HG02678 (cell line): ENCODE results near the gene MAPRE3.

Experiments used
- ATAC-seq: cut with Tn5 transposase; IDR thresholded peaks from one replicate; pipeline ENCODE4 v1.9.1; 2021; ENCODE audit warnings: mild to moderate bottlenecking, moderate library complexity; ENCODE audit not compliant: unreplicated experiment

MAPRE3 gene

DNA sequence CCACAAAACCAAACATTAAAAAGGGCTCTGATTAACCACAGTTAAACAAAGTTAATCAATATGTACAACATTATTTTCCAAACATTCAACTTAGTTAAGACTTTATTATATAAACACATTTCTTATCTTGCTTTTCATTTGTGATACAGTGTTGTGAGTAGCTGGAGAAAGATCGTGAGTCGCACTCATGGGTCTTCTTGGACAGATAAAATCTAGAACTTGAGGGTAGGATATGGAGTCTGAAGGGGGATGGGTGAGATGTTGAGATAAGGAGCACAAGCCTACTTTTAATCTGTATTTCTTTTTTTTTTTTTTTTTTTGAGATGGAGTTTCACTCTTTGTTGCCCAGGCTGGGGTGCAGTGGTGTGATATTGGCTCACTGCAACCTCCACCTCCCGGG is 39.7 kb downstream of the MAPRE3 start:
- ATAC-seq: no peak

DNA sequence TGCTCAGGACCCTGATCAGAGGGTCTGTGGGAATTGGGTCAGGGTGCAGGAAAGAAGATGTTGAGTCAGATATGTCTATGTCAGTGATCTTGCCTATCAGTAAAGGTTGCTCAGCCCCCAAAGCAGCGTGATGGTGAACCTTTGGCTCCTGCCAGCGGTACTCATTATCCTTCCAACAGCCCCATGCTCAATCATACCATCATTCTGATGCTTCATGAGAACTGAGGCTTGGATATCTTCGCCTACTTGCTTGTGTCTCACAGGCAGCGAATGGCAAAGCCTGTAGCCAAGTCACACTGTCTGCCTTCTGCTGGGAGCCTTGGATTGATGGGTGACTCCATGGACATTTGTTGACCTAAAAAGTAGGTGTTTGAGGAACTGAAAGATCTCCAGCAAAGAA is 43.3 kb downstream of the MAPRE3 start:
- ATAC-seq: no peak

DNA sequence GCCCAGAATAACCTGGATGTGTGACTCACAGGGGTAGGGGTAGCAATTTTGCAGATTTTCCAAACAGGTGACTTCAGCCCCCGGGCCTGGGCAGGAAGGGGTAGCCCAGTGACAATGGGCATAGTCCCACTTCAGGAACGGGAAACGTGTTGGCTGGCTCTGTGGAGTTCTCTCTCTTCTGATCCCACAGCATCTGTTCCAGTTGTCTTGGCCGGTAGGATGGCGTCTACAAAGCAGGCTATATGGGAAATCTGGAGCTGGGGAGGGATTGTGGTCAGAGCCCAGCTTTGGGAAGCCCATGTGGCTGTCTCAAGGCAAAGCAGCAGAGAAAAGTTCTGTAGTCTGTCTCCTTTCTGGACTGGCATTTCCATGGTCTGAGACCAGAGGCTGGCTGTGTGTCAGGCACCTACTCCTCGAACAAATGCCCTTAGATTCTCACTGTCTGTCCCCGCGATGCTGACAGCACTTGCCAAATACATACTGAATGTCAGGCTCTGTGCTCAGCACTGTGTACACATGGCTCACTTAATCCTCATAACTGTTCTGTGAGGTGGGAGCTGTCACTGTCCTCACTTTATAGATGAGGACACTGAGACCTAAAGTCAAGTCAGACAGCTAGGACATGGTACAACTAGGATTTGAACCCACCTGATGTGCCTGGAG is 44.5 kb downstream of the MAPRE3 start:
- ATAC-seq: no peak

DNA sequence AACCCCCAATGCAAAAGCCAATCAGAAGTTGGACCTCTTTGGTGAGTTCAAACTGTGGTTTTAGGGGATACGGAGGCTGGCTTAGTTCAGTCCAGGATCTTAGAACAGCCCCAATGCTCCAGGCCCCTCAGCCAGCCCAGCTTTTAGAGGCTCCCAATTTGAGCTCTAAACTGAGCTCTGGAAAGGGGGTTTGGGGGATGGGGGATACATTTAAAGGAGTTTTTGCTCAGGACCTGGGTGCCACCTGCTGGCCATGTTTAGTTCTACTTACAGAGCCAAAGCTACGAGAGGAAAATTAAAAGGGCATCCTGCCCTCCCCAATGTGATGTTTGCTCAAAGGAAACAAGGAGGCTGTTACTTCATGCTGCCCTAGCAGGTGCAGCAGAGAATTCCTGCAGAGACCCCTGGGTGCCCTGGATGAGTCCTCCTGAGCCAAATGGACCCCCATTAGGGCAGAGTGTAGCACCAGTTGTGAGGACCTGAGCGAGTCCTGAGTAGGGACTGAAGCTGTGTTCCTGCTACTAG is 46.4 kb downstream of the MAPRE3 start:
- no peak for ATAC-seq

DNA sequence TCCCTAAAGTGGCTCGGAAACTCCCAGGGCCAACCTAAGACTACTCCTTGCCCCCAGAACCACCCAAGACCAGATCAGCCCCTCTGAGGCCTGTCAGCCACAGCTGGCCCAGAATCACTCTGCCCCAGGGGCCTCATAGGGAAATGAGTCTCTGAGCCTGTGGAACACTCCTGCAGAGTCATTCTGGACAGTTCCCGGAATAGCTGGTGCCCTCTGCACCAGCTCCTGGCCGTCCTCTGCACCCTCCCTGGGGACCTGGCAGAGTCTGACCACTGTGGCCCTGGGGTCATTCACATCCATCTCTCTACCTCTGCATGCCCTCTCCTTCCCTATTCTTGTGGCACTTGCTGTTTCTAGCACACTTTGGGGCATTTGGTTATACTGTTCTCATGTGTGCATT is 47.7 kb downstream of the MAPRE3 start:
- no peak for ATAC-seq

DNA sequence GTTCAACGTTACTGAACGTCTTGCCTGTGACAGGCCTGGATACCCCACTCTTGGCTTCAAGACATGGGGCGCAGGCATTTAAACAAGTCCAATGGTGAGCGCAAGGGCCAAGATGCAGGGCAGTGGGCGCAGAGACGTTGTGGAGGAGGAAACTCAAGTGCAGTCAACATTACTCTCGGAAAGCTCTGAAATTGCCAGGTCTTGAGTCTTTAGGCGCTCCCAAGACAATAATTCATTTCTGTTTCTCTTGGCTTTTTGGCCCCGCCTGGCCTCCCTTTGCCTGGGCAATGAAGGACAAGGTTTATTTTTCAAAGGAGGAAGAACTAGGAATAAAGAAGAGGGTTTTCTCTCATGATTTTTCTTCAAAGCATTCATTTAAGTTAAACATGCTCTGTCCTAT is 49.0 kb downstream of the MAPRE3 start:
- ATAC-seq: no peak

DNA sequence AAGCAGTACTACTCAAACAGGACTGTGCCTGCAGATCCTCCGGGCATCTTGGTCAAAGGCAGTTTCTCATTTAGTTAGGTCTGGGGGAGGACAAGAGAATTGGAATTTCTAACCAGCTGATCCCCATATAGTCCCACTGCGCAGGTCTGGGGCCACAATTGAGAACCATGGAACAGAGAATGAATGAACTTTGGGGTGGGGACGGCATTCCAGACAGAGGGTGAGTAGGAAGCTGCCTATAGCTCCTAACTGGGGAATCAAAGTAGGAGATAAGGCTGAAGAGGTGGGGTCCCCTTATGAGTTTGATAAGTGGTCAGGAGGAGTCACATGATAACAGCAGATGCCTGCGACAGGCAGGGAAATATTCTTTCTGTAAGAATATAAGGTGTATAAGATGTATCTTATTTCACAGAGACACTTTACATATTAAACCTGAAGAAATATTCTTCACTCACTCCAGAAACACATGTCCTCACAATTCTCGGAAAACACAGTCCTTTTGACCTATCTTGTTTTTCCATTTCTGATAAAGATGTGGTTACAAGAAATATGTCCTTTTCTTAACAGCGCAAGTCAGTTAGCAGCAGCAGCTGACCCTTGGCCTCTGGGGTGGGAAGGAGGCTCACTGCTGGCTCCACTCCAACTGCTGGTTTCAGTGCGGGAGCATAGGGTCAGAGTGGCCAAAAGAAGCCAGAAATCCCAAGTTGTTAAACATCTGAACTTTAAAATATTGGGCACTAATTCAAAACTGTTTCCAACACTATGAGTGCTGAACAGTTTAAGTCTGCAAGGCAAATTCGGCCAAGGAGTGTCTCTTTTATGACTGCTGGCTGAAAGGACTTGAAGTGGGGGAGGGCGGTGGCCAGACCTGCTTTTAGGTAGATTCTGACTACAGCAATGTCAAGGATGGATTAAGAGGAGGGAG is 49.8 kb downstream of the MAPRE3 start:
- ATAC-seq: no peak

DNA sequence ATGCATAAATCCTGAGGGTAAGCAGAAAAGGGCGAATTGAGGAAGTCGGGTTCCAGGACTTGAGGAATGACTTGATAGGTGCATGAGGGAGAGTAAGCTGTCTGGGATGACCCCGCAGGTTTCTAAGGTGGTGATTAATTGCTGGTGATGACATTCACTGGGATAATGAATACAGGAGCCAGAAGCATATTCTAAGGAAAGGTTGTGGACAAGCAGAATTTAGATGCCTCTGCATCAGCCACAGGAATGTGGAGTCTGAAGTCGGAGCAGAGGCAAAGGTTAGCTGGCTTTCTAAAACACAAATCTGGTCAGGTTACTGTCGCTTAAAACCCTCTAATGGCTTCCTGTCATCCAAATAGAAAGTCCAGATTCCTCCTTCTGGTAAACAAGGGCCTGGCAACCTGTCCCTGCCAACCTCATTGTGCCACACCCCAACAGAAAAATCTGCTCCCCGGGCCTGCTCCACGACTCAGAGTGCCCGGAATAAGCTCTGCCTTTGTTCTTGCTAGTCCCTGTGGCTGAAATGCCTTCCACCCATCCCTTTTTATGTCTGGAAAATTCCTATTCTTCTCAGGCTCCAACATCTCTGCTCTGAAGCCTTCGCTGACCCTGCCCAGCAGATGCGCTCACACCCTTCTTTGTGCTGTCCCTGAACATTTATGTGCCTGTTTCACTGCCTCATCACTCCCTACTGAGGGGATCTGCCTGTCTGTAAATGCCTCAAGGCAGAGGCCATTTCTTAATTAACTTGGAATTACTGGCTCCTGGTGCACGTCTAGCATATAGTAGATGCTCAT is 51.0 kb downstream of the MAPRE3 start:
- no peak for ATAC-seq

DNA sequence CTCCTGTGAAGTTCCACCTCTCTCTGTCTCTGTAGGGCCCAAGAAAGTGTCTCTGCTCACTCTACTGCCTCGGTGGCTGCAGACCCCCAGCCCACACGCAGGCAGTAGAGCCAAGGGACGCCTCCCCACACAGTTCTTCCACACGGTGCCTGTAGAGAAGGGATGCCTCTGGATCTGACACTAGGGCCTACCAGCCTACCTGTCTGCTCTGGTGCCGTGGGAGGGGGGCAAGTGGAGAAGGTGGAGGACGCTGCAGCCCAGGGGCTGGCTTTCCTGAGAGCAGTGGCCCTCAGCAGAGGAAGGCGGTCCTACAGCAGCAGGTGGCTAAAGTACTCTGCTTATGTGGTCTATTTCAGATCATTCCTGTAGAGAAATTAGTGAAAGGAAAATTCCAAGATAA is 53.3 kb downstream of the MAPRE3 start:
- no peak for ATAC-seq

DNA sequence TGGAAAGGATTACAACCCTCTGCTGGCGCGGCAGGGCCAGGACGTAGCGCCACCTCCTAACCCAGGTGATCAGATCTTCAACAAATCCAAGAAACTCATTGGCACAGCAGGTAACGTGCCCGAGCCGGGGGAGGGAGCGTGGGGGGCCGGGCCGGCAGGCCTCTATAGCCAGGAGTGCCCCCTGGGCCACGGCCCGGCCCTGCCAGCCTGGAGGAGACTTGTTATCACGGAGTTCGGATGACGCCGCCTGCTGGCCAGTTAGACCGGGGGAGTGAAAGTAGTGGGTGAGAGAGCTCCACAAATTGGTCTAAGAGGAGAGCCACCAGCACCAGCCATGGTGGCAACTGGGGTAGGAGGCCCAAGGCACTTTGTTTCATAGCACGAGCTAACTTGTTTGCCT is 53.8 kb downstream of the MAPRE3 start:
- no peak for ATAC-seq

DNA sequence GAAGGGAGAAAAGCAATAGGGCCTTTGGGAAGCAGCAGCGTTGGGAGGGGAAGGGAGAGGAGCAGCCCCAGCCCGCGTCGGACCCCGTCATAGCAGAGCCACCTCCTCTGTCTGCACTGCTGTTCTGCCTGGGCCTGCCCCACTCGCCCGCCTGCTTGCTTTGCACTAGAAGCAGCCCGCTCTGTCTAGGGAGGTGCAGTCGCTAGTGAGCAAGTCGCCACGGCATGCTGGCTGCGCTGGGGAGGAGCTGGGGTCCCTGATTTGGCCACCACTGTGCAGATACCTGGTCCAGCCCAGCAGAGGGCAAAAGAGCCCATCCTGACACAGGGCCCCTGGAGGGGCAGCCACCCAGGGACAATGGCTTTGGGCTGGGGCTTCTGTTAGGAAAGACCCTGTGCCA is 54.4 kb downstream of the MAPRE3 start:
- ATAC-seq: no peak

DNA sequence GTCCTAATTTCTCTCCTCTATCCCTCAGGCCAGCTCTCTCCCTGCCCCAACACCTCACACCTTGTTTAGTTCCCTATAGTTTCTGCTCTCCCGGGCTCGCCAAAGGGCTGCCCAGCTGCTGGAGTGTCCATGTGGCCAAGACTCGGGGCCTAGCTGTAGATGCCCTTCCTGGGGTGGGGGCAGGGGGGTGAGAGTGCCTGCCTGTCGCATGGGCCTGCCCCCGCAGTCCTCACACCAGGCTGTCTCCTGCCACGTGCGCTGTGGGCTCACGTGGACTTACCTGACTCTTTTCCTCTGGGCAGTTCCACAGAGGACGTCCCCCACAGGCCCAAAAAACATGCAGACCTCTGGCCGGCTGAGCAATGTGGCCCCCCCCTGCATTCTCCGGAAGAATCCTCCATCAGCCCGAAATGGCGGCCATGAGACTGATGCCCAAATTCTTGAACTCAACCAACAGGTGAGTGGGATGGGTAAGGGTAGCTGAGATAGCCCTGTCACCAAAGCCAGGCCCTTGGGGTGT is 54.9 kb downstream of the MAPRE3 start:
- no peak for ATAC-seq

DNA sequence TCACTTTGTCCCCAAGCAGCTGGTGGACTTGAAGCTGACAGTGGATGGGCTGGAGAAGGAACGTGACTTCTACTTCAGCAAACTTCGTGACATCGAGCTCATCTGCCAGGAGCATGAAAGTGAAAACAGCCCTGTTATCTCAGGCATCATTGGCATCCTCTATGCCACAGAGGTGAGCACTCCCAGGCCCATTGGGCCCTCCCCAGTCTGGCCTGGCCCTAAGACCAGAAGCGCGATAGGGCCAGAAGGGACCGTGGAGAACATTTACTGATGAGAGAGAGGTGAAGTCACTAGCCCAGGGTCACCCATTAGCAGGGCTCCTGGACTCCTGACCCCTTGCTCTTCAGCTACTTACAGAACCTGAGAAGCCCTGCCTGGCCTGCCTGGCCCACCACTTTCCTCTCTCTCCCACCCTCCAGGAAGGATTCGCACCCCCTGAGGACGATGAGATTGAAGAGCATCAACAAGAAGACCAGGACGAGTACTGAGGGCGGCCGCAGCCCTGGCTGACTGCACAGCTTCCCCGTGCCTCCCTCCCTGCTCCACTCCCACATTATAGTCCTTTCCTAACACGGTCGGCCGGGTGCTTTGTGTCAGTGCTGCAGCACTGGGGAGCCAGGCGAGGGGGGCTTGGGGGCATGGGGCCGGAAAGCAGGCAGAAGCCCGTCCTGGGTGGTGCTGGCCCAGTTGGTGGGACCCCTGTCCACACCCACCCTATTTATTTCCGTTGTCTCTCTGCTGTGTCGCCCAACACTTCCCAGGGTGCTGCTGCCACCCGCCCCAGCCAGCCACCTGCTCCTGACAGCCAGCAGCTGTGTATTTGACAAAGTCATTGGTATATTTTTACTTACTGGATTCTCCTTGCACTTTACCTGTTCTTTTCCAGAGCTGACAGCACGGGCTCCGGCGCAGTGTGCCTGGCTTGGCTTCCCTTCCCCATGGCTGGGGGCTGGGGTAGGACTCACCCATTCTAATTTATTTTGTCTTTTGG is 55.7 kb downstream of the MAPRE3 start:
- no peak for ATAC-seq

DNA sequence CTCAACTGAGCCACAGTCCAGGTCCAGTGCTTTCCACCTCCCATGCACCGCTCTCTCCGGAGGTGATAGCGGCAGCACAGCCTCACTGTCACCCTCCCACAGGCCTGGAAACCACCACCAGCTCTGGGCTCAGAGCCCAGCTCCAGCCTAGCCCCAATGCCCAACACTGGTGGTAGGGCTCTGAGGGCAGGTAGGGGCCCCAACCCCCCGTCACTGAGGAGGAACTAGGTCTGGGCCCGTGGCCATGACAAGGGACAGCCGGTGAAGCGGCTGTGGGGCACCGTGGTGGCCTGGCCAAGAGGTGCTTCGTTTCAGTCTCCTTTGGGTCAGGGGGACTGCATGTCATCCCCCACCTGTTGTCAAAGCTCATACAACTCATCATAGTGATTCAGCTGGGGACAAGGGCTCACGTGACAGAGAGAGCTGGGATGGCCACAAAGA is 56.8 kb downstream of the MAPRE3 start:
- no peak for ATAC-seq

DNA sequence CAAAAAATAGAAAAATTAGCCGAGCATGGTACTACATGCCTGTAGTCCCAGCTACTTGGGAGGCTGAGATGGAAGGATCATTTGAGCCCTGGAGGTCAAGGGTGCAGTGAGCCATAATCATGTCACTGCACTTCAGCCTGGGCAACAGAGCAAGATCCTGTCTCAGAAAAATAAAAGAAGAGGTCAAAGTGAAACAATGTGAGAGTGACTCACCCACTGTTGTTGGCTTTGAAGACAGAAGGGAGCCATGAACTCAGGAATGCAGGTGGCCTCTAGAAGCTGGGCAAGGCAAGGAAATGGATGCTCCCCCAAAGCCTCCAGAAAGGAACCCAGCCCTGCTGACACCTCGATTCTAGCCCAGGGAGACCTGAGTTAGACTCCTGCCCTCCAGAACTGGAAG is 58.6 kb downstream of the MAPRE3 start:
- no peak for ATAC-seq

DNA sequence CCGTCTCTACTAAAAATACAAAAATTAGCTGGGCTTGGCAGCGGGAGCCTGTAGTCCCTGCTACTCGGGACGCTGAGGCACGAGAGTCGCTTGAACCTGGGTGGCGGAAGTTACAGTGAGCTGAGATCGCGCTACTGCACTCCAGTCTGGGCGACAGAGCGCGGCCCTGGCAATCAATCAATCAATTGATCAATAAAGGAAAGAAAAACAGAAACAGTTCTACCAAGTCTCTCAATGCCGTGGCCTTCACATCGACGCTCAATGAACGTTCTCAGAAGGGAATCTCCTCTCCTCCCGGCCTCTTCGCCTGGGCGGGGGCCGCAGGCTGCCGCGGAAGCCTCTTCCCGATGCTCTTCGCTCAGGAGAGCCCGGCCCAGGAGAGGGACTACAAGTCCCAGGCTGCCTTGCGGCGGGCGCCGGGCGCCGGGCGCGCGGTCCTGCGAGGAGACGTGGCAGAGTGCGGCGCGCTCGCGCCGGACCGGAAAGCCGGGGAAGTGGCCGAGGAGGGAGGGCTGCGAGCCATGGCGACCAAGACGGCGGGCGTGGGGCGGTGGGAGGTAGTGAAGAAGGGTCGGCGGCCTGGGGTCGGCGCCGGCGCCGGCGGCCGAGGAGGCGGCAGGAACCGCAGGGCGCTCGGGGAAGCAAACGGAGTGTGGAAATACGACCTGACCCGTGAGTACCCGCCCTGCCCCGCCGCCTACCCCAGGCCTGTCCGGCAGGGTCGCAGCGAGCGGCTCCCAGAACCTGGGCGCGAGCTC is 62.2 kb downstream of the MAPRE3 start, which contains the start of gene TMEM214:
TSS of gene TMEM214 (plus strand) at position 471 of the 758 bp plus-strand sequence. CDS start at position 522, 51 bp downstream.
- ATAC-seq: peak; percentile 95

DNA sequence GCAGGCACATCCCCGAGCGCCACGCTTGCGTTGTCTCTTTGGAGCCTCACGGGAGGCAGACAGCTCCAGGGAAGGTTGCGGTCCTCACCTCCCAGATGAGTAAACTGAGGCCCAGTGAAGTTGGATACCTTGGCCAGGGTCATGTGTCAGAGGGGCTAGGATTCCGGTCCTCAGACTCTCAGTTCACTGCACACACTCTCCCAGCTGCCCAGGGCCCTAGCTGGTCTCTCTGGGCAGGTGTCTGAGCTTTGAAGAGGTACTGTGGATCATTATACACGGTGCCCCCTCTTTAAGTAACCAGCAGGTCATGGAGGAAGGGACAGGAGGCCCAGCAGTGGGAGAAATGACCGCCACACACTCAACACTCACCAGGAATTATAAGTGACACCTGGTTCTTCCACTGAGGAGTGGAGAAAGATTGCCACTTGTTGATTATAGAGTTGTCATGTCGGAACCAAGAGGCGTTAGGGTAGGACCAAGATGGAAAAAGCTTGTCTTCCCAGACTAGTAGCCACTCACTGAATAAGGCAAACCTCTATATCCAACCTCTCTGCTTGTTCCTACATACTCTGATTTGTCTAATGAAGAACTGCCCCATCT is 62.9 kb downstream of the MAPRE3 start:
- no peak for ATAC-seq

DNA sequence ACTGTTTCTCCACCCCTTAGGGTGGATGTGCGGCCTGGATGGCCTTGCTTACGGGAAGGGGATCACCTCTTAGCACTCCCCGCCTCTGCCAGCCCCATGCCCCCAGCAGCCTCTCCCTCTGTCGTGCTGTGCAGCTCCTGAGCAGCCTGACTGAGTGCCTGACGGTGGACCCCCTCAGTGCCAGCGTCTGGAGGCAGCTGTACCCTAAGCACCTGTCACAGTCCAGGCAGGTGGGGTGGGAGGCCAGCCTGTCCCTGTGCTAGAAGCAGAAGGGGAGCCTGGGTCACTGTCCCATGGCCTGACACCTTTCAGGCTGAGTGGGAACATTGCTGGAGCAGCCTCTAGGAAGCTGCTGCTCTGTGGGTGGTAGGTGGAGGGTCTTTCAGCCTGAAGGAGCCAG is 67.6 kb downstream of the MAPRE3 start:
- ATAC-seq: no peak
